GM23338 (cell line): Measurements from ENCODE around the gene PIEZO2. TPM values are rescaled to one million over a fixed set of nuclear protein-coding genes. Genes with fewer than 3 reads are reported as not detected.
"Not testable (repeated sequence)": the region's sequence is repeated elsewhere in the genome, so short reads cannot be mapped to it uniquely, and the experiment has no call there.

Experiments
- ATAC-seq: fragments of 200-7000 bp; cut with Tn5 transposase; 3 replicates; pipeline ENCODE4 v1.9.1; 2020
- DNase-seq: peaks from one replicate; pipeline ENCODE4 v3.0.0-alpha.2; 2015; ENCODE audit warnings: low spot score
- H2AFZ ChIP-seq: fragments of 200-600 bp; sonication (generic); 2 replicates; pipeline ENCODE4 v1.8.0; 2016; ENCODE audit warnings: antibody characterized with exemption, mild to moderate bottlenecking, moderate library complexity
- H3F3A ChIP-seq: fragments of 200-600 bp; sonication (generic); replicated peaks from 2 replicates; pipeline ENCODE4 v1.8.0; 2017; ENCODE audit warnings: antibody characterized with exemption, mixed run types, low read depth
- H3K27ac ChIP-seq: fragments of 200-600 bp; sonication (generic); 2 replicates; pipeline ENCODE4 v1.6.1; 2016; ENCODE audit warnings: low read depth
- H3K27me3 ChIP-seq: fragments of 200-600 bp; sonication (generic); 2 replicates; pipeline ENCODE4 v1.8.0; 2016; ENCODE audit warnings: mild to moderate bottlenecking, mixed run types, moderate library complexity; ENCODE audit not compliant: insufficient read depth
- H3K36me3 ChIP-seq: fragments of 200-600 bp; sonication (generic); 2 replicates; pipeline ENCODE4 v1.8.0; 2016; ENCODE audit warnings: mild to moderate bottlenecking; ENCODE audit not compliant: insufficient read depth
- H3K4me1 ChIP-seq: fragments of 200-600 bp; sonication (generic); 2 replicates; pipeline ENCODE4 v1.8.0; 2016; ENCODE audit warnings: mild to moderate bottlenecking, moderate library complexity; ENCODE audit not compliant: insufficient read depth
- H3K4me2 ChIP-seq: fragments of 200-600 bp; sonication (generic); 2 replicates; pipeline ENCODE4 v1.7.1; 2017; ENCODE audit warnings: mixed run types
- H3K4me3 ChIP-seq: fragments of 200-600 bp; sonication (generic); 2 replicates; pipeline ENCODE4 v1.6.1; 2016; ENCODE audit warnings: mixed run types
- H3K79me2 ChIP-seq: fragments of 200-600 bp; sonication (generic); replicated peaks from 2 replicates; pipeline ENCODE4 v1.8.0; 2017; ENCODE audit warnings: mild to moderate bottlenecking; ENCODE audit not compliant: insufficient read depth
- H3K9me2 ChIP-seq: fragments of 200-600 bp; sonication (generic); 2 replicates; pipeline ENCODE4 v1.8.0; 2017; ENCODE audit not compliant: insufficient read depth
- H4K20me1 ChIP-seq: fragments of 200-600 bp; sonication (generic); replicated peaks from 2 replicates; pipeline ENCODE4 v1.8.0; 2017; ENCODE audit warnings: mild to moderate bottlenecking; ENCODE audit not compliant: insufficient read depth
- H3K27ac Mint-ChIP-seq: 2 replicates; pipeline ENCODE4 v1.8.0; 2020; ENCODE audit warnings: inconsistent platforms, mild to moderate bottlenecking, moderate library complexity, mixed read lengths
- H3K27me3 Mint-ChIP-seq: 3 replicates; pipeline ENCODE4 v1.8.0; 2022; ENCODE audit warnings: low read depth, mild to moderate bottlenecking, moderate library complexity, mixed read lengths, inconsistent platforms; ENCODE audit not compliant: insufficient read depth, poor library complexity
- H3K36me3 Mint-ChIP-seq: 3 replicates; pipeline ENCODE4 v1.8.0; 2021; ENCODE audit warnings: low read depth, mild to moderate bottlenecking, inconsistent platforms, moderate library complexity, mixed read lengths
- H3K4me1 Mint-ChIP-seq: 3 replicates; pipeline ENCODE4 v1.8.0; 2020; ENCODE audit warnings: mild to moderate bottlenecking, inconsistent platforms, mixed read lengths
- H3K4me3 Mint-ChIP-seq: 3 replicates; pipeline ENCODE4 v1.8.0; 2021; ENCODE audit warnings: moderate library complexity, mild to moderate bottlenecking, inconsistent platforms, mixed read lengths
- H3K9me3 Mint-ChIP-seq: 3 replicates; pipeline ENCODE4 v1.8.0; 2020; ENCODE audit warnings: moderate library complexity, mild to moderate bottlenecking, inconsistent platforms, mixed read lengths
- polyA plus RNA-seq: library from polyadenylated mRNA; unstranded; fragments of >200 nt; fragmentation: Nextera tagmentation; extraction: Ambion mirVana; gene quantifications from 2 replicates; pipeline ENCODE4 v1.2.1, GENCODE V29; 2016
- total RNA-seq: library from RNA; depleted of rRNA; stranded (reverse); fragments of >200 nt; shearing (Covaris generic); gene quantifications from 2 replicates; pipeline ENCODE4 v1.2.3, GENCODE V29; 2014

Gene PIEZO2
- total and polyA plus RNA-seq, 2 experiments from 2014 or later, result 4.8 to 8.2 TPM

GRCh38 chr18:10629076-10629475, 520.3 kb downstream of the PIEZO2 start:
- not testable (repeated sequence) for H3K27me3 ChIP-seq, H3K4me3 Mint-ChIP-seq, ATAC-seq, DNase-seq, H3K4me1 Mint-ChIP-seq, H3K27me3 Mint-ChIP-seq, H2AFZ ChIP-seq, H3K4me2 ChIP-seq, H3K27ac ChIP-seq, H3K4me1 ChIP-seq, H3K79me2 ChIP-seq, H3K9me3 Mint-ChIP-seq, H3K36me3 ChIP-seq, H3K9me2 ChIP-seq, H3K36me3 Mint-ChIP-seq, H3F3A ChIP-seq, H4K20me1 ChIP-seq, H3K27ac Mint-ChIP-seq, H3K4me3 ChIP-seq

- not testable (repeated sequence) for H3K4me3 Mint-ChIP-seq, H3K36me3 Mint-ChIP-seq, H3K4me1 Mint-ChIP-seq, H3F3A ChIP-seq, ATAC-seq, H3K79me2 ChIP-seq, H3K4me3 ChIP-seq, H3K9me3 Mint-ChIP-seq, DNase-seq, H3K36me3 ChIP-seq, H3K27ac ChIP-seq, H3K4me2 ChIP-seq, H2AFZ ChIP-seq, H3K4me1 ChIP-seq, H3K27me3 Mint-ChIP-seq, H3K9me2 ChIP-seq, H3K27me3 ChIP-seq, H4K20me1 ChIP-seq, H3K27ac Mint-ChIP-seq
Measured at GRCh38 chr18:10626606-10627213, 522.7 kb downstream of the PIEZO2 start.

- H3K79me2 ChIP-seq, H3K4me1 Mint-ChIP-seq, H3K4me2 ChIP-seq, H4K20me1 ChIP-seq, H3K36me3 ChIP-seq, H3K27me3 ChIP-seq, H3K27ac Mint-ChIP-seq, H2AFZ ChIP-seq, H3K4me3 Mint-ChIP-seq, H3K27me3 Mint-ChIP-seq, H3K9me3 Mint-ChIP-seq, H3K4me3 ChIP-seq, H3K9me2 ChIP-seq, H3K36me3 Mint-ChIP-seq, ATAC-seq, H3K4me1 ChIP-seq, DNase-seq, H3K27ac ChIP-seq, H3F3A ChIP-seq: not testable (repeated sequence)
Measured at GRCh38 chr18:10623606-10624005, 525.8 kb downstream of the PIEZO2 start.

- H3K27me3 ChIP-seq, result not testable (repeated sequence)
Measured at GRCh38 chr18:10622982-10623381, 526.4 kb downstream of the PIEZO2 start.

GRCh38 chr18:10620670-10621329, 528.6 kb downstream of the PIEZO2 start:
- H3K4me2 ChIP-seq, H4K20me1 ChIP-seq, H3K27me3 ChIP-seq, H3K9me2 ChIP-seq, H3K4me3 Mint-ChIP-seq, H3K9me3 Mint-ChIP-seq, H2AFZ ChIP-seq, H3K79me2 ChIP-seq, H3K36me3 ChIP-seq, DNase-seq, H3K27ac Mint-ChIP-seq, ATAC-seq, H3F3A ChIP-seq, H3K36me3 Mint-ChIP-seq, H3K27ac ChIP-seq, H3K4me1 ChIP-seq, H3K4me3 ChIP-seq, H3K4me1 Mint-ChIP-seq, H3K27me3 Mint-ChIP-seq: not testable (repeated sequence)

More at GRCh38 chr18:10622982-10623381, 526.4 kb downstream of the PIEZO2 start:
- not testable (repeated sequence) for H3K4me1 ChIP-seq, H3K4me1 Mint-ChIP-seq, H3K9me2 ChIP-seq, DNase-seq, H4K20me1 ChIP-seq, H3K27me3 Mint-ChIP-seq, H2AFZ ChIP-seq, H3K36me3 Mint-ChIP-seq, H3F3A ChIP-seq, H3K27ac Mint-ChIP-seq, ATAC-seq, H3K4me3 Mint-ChIP-seq, H3K27ac ChIP-seq, H3K4me2 ChIP-seq, H3K4me3 ChIP-seq, H3K9me3 Mint-ChIP-seq, H3K36me3 ChIP-seq, H3K79me2 ChIP-seq
